RWPE2 (cell line): ENCODE results near the gene GDI1.

Experiments used
- ATAC-seq: fragments of 200-7000 bp; cut with Tn5 transposase; 3 replicates; pipeline ENCODE4 v1.9.1; 2021; ENCODE audit warnings: low read depth
- DNase-seq: peaks from one replicate; pipeline ENCODE4 v3.0.0-alpha.2; 2020; ENCODE audit warnings: low spot score
- H3K27ac ChIP-seq: fragments of 450-650 bp; 2 replicates; pipeline ENCODE4 v1.5.1; 2017; ENCODE audit warnings: mild to moderate bottlenecking; ENCODE audit not compliant: poor library complexity, severe bottlenecking
- H3K27me3 ChIP-seq: fragments of 250-450 bp; sonication (Bioruptor Pico); 2 replicates; pipeline ENCODE4 v1.5.1; 2021; ENCODE audit warnings: mild to moderate bottlenecking, moderate library complexity; ENCODE audit not compliant: insufficient read depth, poor library complexity, severe bottlenecking
- H3K36me3 ChIP-seq: fragments of 250-450 bp; sonication (Bioruptor Pico); 2 replicates; pipeline ENCODE4 v1.5.1; 2020; ENCODE audit warnings: low read depth, mild to moderate bottlenecking, moderate library complexity
- H3K4me1 ChIP-seq: fragments of 250-450 bp; sonication (Bioruptor Pico); 2 replicates; pipeline ENCODE4 v1.5.1; 2021; ENCODE audit warnings: mild to moderate bottlenecking, moderate library complexity; ENCODE audit not compliant: insufficient read depth, poor library complexity, severe bottlenecking
- H3K4me3 ChIP-seq: fragments of 250-450 bp; sonication (Bioruptor Pico); 2 replicates; pipeline ENCODE4 v1.5.1; 2021; ENCODE audit warnings: mild to moderate bottlenecking, moderate library complexity; ENCODE audit not compliant: severe bottlenecking
- H3K9me3 ChIP-seq: fragments of 250-450 bp; sonication (Bioruptor Pico); 2 replicates; pipeline ENCODE4 v1.5.1; 2021; ENCODE audit warnings: mild to moderate bottlenecking, moderate library complexity; ENCODE audit not compliant: severe bottlenecking
- TF ChIP-seq, protein P1 (sequence below): fragments of 450-650 bp; IDR thresholded peaks from one replicate; pipeline ENCODE4 v1.5.1; 2017; ENCODE audit warnings: mild to moderate bottlenecking, moderate library complexity; ENCODE audit not compliant: poor library complexity, severe bottlenecking

Gene GDI1

DNA sequence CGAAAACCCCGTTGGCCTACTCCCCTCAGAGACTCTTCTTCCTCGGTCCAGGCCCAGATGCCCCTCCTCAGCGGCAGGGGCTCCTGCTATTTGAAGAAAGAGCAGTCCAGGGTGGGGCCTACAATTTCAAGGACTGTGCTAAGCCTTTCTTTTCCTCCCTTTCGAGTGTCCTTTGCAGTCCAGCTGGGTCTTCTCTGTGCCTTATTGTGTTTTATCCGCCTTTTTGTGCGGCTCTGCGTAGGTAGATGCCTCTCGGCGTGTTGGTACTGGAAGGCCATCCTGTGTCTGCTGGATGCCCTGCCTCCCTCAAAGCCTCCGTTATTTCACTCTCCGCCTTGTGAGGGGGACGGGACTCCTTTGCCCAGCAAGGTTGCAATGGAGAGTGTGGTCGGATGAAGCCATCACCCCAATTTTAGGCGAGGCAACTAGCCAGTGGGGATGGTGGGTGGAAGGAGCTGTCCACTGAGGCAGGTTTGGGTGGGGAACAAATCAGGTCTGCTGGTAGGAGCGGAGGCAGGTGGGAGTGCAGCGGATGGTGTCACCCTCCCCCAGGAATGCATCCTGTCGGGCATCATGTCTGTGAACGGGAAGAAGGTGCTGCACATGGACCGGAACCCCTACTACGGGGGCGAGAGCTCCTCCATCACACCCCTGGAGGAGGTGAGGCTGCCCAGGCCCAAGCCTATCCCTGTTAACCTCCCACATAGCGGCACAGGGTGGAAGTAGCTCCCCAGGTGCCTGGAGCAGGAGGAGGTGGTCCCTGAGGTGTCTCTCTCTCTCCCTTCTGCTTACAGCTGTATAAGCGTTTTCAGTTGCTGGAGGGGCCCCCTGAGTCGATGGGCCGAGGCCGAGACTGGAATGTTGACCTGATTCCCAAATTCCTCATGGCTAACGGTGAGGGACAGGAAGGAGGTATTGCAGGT lies 1.3 kb downstream of the GDI1 start:
- ATAC-seq (no peak), DNase-seq (no peak)
- Histone ChIP-seq H3K4me1 (no peaks in the 10 kb centered on the region), H3K4me3 (peak overlapping the region; percentile 95), H3K9me3 (no peaks in the 10 kb centered on the region), H3K27me3 (no peaks in the 10 kb centered on the region), H3K36me3 (peaks cover 26% of the 10 kb centered on the region), H3K27ac (peak overlapping the region; percentile 54)
- TF ChIP-seq, protein P1, sequence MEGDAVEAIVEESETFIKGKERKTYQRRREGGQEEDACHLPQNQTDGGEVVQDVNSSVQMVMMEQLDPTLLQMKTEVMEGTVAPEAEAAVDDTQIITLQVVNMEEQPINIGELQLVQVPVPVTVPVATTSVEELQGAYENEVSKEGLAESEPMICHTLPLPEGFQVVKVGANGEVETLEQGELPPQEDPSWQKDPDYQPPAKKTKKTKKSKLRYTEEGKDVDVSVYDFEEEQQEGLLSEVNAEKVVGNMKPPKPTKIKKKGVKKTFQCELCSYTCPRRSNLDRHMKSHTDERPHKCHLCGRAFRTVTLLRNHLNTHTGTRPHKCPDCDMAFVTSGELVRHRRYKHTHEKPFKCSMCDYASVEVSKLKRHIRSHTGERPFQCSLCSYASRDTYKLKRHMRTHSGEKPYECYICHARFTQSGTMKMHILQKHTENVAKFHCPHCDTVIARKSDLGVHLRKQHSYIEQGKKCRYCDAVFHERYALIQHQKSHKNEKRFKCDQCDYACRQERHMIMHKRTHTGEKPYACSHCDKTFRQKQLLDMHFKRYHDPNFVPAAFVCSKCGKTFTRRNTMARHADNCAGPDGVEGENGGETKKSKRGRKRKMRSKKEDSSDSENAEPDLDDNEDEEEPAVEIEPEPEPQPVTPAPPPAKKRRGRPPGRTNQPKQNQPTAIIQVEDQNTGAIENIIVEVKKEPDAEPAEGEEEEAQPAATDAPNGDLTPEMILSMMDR, result no peak

DNA sequence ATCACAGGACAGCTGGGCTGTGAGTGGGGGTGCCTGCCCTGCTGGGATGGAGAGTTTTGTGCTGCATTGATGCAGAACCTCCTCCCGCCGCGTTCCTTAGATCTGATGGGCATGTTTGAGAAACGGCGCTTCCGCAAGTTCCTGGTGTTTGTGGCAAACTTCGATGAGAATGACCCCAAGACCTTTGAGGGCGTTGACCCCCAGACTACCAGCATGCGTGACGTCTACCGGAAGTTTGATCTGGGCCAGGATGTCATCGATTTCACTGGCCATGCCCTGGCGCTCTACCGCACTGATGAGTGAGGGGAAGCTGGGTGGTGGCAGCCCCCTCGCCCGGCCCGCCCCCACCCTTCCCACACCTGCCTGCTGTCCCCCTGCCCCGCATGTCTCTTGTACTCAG lies 2.9 kb downstream of the GDI1 start:
- no peak overlapping the region for H3K27ac ChIP-seq
- no peak for ATAC-seq
- peaks cover 27% of the 10 kb centered on the region for H3K36me3 ChIP-seq
- TF ChIP-seq, protein P1, result no peak
- no peak overlapping the region for H3K4me3 ChIP-seq
- no peak for DNase-seq
- no peaks in the 10 kb centered on the region for H3K9me3 ChIP-seq
- no peaks in the 10 kb centered on the region for H3K4me1 ChIP-seq
- no peaks in the 10 kb centered on the region for H3K27me3 ChIP-seq

DNA sequence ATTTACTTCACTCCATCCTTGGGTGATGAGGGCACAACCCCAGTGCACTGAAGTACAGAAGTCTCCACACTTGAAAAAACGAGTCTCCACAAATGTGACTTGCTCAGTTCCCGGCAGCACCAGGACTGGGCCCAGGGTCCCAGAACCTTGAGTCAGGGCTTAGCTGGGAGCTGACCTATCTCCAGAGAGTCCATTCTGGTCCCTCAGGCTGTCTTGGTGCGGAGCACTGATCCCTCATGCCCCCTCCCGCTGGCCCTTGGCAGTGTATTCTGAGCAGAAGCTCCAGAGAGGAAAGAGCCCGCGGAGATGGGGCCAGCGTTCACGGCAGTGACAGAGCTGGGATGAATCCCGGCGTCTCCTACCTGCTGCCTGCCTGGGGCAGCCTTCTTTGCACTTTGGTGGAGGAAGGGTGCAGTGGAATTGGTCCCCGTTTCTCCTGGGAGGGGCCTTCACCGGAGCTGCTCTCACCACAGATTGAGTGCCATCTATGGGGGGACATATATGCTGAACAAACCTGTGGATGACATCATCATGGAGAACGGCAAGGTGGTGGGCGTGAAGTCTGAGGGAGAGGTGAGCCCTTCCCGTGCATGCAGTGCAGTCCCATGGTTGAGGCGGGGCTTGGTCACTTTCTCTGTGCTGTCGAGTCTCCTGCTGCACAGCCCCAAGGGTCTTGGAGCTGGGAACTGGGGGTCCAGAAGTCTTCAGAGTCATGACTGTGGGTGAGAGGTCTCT lies 3.8 kb downstream of the GDI1 start:
- Histone ChIP-seq H3K4me1 (no peaks in the 10 kb centered on the region), H3K9me3 (no peaks in the 10 kb centered on the region), H3K4me3 (no peak overlapping the region), H3K27me3 (no peaks in the 10 kb centered on the region), H3K36me3 (peaks cover 27% of the 10 kb centered on the region), H3K27ac (no peak overlapping the region)
- DNase-seq (no peak), ATAC-seq (no peak)
- TF ChIP-seq, protein P1, result no peak

DNA sequence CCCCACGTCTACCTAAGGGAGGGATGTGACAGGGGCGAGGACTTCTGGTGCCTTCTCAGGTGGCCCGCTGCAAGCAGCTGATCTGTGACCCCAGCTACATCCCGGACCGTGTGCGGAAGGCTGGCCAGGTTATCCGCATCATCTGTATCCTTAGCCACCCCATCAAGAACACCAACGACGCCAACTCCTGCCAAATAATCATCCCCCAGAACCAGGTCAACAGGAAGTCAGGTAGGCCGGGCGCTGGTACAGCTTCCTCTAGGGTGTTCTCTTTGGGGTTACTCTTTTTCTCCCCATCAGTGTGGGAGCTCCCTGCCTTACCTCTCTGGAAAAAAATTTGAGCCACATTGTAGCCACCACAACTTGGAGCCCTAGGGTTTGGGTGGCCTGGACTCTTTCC lies 4.6 kb downstream of the GDI1 start:
- no peaks in the 10 kb centered on the region for H3K4me1 ChIP-seq

More for the DNA sequence above, 4.6 kb downstream of the GDI1 start:
- H3K4me3 ChIP-seq, result no peak overlapping the region
- ATAC-seq (no peak), DNase-seq (no peak)
- peak overlapping the region; percentile 55 for H3K27ac ChIP-seq
- no peaks in the 10 kb centered on the region for H3K27me3 ChIP-seq
- peaks cover 27% of the 10 kb centered on the region for H3K36me3 ChIP-seq
- TF ChIP-seq, protein P1, result no peak
- H3K9me3 ChIP-seq, result no peaks in the 10 kb centered on the region
